Fibroblast of lung (primary cell): ENCODE measurements around the gene UBL7.

Source experiments
- EZH2 ChIP-seq: IDR thresholded peaks from 2 replicates; pipeline ENCODE4 v1.5.1; 2012; ENCODE audit warnings: low read length, control low read depth, mild to moderate bottlenecking; ENCODE audit errors: missing control alignments
- TF ChIP-seq, protein P1 (sequence below), 2 donors: IDR thresholded peaks in 1 of 2; conservative IDR thresholded peaks in 1 of 2; 1 replicate in 1 of 2; 2 replicates in 1 of 2; pipeline ENCODE4 v1.5.1; 2011 to 2012; ENCODE audit warnings: low read length in 2 of 2, control low read depth in 1 of 2, inconsistent platforms in 1 of 2, low read depth in 1 of 2, mild to moderate bottlenecking in 1 of 2

DNA sequence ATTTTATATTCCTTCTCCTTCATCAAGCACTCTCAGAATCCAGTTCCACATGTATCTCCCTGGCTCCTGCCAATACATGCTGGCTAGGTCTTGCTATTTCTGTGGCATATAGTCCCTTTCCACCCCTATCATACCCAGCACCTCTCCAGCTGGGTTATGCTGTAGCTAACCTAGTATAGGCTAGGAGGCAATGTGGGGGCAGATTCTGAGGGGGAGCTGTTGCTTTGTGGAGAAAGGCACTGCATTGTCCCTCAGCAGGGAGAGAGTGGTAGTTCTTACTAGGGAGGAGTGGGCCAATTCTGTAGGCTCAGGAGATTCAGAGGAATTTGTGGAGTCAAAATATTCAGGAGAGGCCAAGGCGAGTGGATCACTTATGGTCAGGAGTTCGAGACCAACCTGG, 39.4 kb upstream of the UBL7 start:
- TF ChIP-seq, protein P1, sequence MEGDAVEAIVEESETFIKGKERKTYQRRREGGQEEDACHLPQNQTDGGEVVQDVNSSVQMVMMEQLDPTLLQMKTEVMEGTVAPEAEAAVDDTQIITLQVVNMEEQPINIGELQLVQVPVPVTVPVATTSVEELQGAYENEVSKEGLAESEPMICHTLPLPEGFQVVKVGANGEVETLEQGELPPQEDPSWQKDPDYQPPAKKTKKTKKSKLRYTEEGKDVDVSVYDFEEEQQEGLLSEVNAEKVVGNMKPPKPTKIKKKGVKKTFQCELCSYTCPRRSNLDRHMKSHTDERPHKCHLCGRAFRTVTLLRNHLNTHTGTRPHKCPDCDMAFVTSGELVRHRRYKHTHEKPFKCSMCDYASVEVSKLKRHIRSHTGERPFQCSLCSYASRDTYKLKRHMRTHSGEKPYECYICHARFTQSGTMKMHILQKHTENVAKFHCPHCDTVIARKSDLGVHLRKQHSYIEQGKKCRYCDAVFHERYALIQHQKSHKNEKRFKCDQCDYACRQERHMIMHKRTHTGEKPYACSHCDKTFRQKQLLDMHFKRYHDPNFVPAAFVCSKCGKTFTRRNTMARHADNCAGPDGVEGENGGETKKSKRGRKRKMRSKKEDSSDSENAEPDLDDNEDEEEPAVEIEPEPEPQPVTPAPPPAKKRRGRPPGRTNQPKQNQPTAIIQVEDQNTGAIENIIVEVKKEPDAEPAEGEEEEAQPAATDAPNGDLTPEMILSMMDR (conservative IDR thresholded peaks at IDR 0.05 in 1 of 2, IDR thresholded peaks at IDR 0.05 in 1 of 2; ENCODE audit: low read depth in 1 of 2, low read length in 2 of 2): no peak
- TF ChIP-seq EZH2: no peak
